H9 (cell line): ENCODE data around the gene DNAJB4. TPM values are rescaled to one million over a fixed set of nuclear protein-coding genes. Genes with fewer than 3 reads are reported as not detected.

Experiments
- DNase-seq: peaks from one replicate; pipeline ENCODE4 v3.0.0-alpha.2; 2017
- H2AFZ ChIP-seq: one replicate; pipeline ENCODE4 v1.6.1; 2013; ENCODE audit warnings: mild to moderate bottlenecking, low read length, control low read depth, moderate library complexity
- H2AK5ac ChIP-seq: 2 replicates; pipeline ENCODE4 v1.6.1; 2013; ENCODE audit warnings: low read length, control low read depth, mixed read lengths; ENCODE audit not compliant: insufficient read length
- H2BK120ac ChIP-seq: one replicate; pipeline ENCODE4 v1.6.1; 2013; ENCODE audit warnings: low read depth, mild to moderate bottlenecking, low read length, control low read depth, inconsistent platforms; ENCODE audit not compliant: poor library complexity, severe bottlenecking
- H2BK12ac ChIP-seq: 2 replicates; pipeline ENCODE4 v1.6.1; 2013; ENCODE audit warnings: low read length, control low read depth, mixed read lengths, low read depth; ENCODE audit not compliant: insufficient read length
- H2BK15ac ChIP-seq: 2 replicates; pipeline ENCODE4 v1.6.1; 2013; ENCODE audit warnings: low read depth, low read length, control low read depth
- H2BK20ac ChIP-seq: one replicate; pipeline ENCODE4 v1.6.1; 2013; ENCODE audit warnings: low read depth, mild to moderate bottlenecking, low read length, control low read depth, inconsistent platforms; ENCODE audit not compliant: poor library complexity, severe bottlenecking
- H2BK5ac ChIP-seq: 2 replicates; pipeline ENCODE4 v1.6.1; 2013; ENCODE audit warnings: low read length, control low read depth, mixed read lengths; ENCODE audit not compliant: insufficient read length
- H3K14ac ChIP-seq: 2 replicates; pipeline ENCODE4 v1.6.1; 2013; ENCODE audit warnings: low read length, control low read depth; ENCODE audit not compliant: insufficient read depth
- H3K18ac ChIP-seq: 2 replicates; pipeline ENCODE4 v1.6.1; 2013; ENCODE audit warnings: low read depth, mild to moderate bottlenecking, mixed read lengths, low read length, control low read depth; ENCODE audit not compliant: insufficient read length
- H3K23ac ChIP-seq: 2 replicates; pipeline ENCODE4 v1.6.1; 2013; ENCODE audit warnings: low read length, control low read depth, mixed read lengths, low read depth; ENCODE audit not compliant: insufficient read length
- H3K23me2 ChIP-seq: 2 replicates; pipeline ENCODE4 v1.6.1; 2013; ENCODE audit warnings: low read depth, mild to moderate bottlenecking, mixed read lengths, low read length, control low read depth; ENCODE audit not compliant: insufficient read length, poor library complexity, severe bottlenecking
- H3K27ac ChIP-seq: 2 replicates; pipeline ENCODE4 v1.5.1; 2013; ENCODE audit warnings: low read length, control low read depth, mixed read lengths, low read depth; ENCODE audit not compliant: insufficient read length
- H3K27me3 ChIP-seq: 2 replicates; pipeline ENCODE4 v1.6.1; 2013; ENCODE audit warnings: low read length, control low read depth, inconsistent platforms; ENCODE audit not compliant: insufficient read depth
- H3K4ac ChIP-seq: 2 replicates; pipeline ENCODE4 v1.6.1; 2013; ENCODE audit warnings: low read depth, mild to moderate bottlenecking, control low read depth, inconsistent platforms, low read length, moderate library complexity
- H3K4me1 ChIP-seq: 2 replicates; pipeline ENCODE4 v1.6.1; 2013; ENCODE audit warnings: low read length, control low read depth, inconsistent platforms; ENCODE audit not compliant: insufficient read depth
- H3K4me2 ChIP-seq: 2 replicates; pipeline ENCODE4 v1.6.1; 2013; ENCODE audit warnings: low read length, control low read depth, mixed read lengths; ENCODE audit not compliant: insufficient read length, insufficient read depth
- H3K56ac ChIP-seq: 2 replicates; pipeline ENCODE4 v1.6.1; 2013; ENCODE audit warnings: low read depth, mild to moderate bottlenecking, mixed read lengths, low read length, control low read depth; ENCODE audit not compliant: insufficient read length
- H3K79me1 ChIP-seq: 2 replicates; pipeline ENCODE4 v1.6.1; 2013; ENCODE audit warnings: low read depth, mild to moderate bottlenecking, moderate library complexity, low read length, control low read depth, inconsistent platforms; ENCODE audit not compliant: insufficient read depth, poor library complexity, severe bottlenecking
- H3K79me2 ChIP-seq: 2 replicates; pipeline ENCODE4 v1.6.1; 2013; ENCODE audit warnings: low read length, control low read depth, inconsistent platforms; ENCODE audit not compliant: insufficient read depth
- H3K9ac ChIP-seq: 2 replicates; pipeline ENCODE4 v1.6.1; 2013; ENCODE audit warnings: low read length, control low read depth, mixed read lengths; ENCODE audit not compliant: insufficient read length; ENCODE audit errors: extremely low read depth
- H3K9me3 ChIP-seq: one replicate; pipeline ENCODE4 v1.6.1; 2013; ENCODE audit warnings: low read depth, low read length, inconsistent platforms; ENCODE audit not compliant: control insufficient read depth
- H3T11ph ChIP-seq: one replicate; pipeline ENCODE4 v1.6.1; 2013; ENCODE audit warnings: mild to moderate bottlenecking, low read length, control low read depth, inconsistent platforms
- H4K20me1 ChIP-seq: one replicate; pipeline ENCODE4 v1.6.1; 2013; ENCODE audit not compliant: control insufficient read depth, insufficient read length, insufficient read depth
- H4K5ac ChIP-seq: 2 replicates; pipeline ENCODE4 v1.6.1; 2013; ENCODE audit warnings: low read depth, mild to moderate bottlenecking, mixed read lengths, low read length, control low read depth; ENCODE audit not compliant: insufficient read length
- H4K8ac ChIP-seq: replicated peaks from 2 replicates; pipeline ENCODE4 v1.6.1; 2013; ENCODE audit warnings: low read length, control low read depth, mixed read lengths, low read depth; ENCODE audit not compliant: insufficient read length
- H4K91ac ChIP-seq: 2 replicates; pipeline ENCODE4 v1.6.1; 2013; ENCODE audit warnings: low read depth, mild to moderate bottlenecking, moderate library complexity, mixed read lengths, low read length, control low read depth; ENCODE audit not compliant: insufficient read length
- H3K27ac Mint-ChIP-seq, 3 experiments: 2 replicates in 2 of 3; 3 replicates in 1 of 3; pipeline ENCODE4 v1.8.0; 2020 to 2021; ENCODE audit warnings: mixed read lengths in 3 of 3, mild to moderate bottlenecking in 1 of 3, moderate library complexity in 1 of 3
- H3K27me3 Mint-ChIP-seq: 2 replicates; pipeline ENCODE4 v1.8.0; 2021; ENCODE audit warnings: low read depth, mild to moderate bottlenecking, moderate library complexity, mixed read lengths
- H3K36me3 Mint-ChIP-seq, 3 experiments: 2 replicates in 2 of 3; 3 replicates in 1 of 3; pipeline ENCODE4 v1.8.0; 2020 to 2021; ENCODE audit warnings: low read depth in 3 of 3, mixed read lengths in 3 of 3; ENCODE audit not compliant: insufficient read depth in 1 of 3
- H3K4me1 Mint-ChIP-seq, 2 experiments: 2 replicates each; pipeline ENCODE4 v1.8.0; 2020; ENCODE audit warnings: mixed read lengths in 2 of 2
- H3K4me3 Mint-ChIP-seq, 2 experiments: 2 replicates in 1 of 2; 3 replicates in 1 of 2; pipeline ENCODE4 v1.8.0; 2020 to 2021; ENCODE audit warnings: mild to moderate bottlenecking in 2 of 2, mixed read lengths in 2 of 2, moderate library complexity in 1 of 2
- H3K9me3 Mint-ChIP-seq, 2 experiments: 2 replicates in 1 of 2; 3 replicates in 1 of 2; pipeline ENCODE4 v1.8.0; 2020; ENCODE audit warnings: mild to moderate bottlenecking in 2 of 2, mixed read lengths in 2 of 2, moderate library complexity in 1 of 2
- total RNA-seq: library from RNA; stranded (reverse); gene quantifications from 2 replicates; pipeline ENCODE4 v1.2.1, GENCODE V29; 2021
- TF ChIP-seq, protein P1 (sequence below): fragments of 200-600 bp; sonication (generic); conservative IDR thresholded peaks from 3 replicates; pipeline ENCODE4 v1.8.0; 2021; ENCODE audit warnings: antibody characterized with exemption, mild to moderate bottlenecking

The DNAJB4 gene
- total RNA-seq, 1 experiment from 2014 or later = 8.1 TPM

DNA sequence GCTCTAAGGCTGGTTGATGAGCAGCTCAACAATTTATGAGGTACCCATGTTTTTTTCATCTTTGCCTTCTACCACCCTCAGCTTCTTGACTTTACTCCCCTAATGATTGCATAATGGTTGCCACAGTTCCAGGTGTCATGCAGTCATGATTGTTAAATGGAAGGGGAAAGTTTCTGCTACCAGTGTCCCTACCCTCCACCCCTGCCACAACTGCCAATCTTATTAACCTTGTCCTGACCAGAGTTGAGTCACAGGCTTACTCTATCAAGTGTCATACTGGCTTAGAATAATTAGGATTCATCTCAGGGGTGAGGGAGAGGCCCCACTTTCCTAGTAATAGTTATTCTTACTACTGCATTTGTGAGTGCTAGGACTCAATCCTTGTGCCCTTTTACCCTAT, 17.9 kb upstream of the DNAJB4 start:
- TF ChIP-seq, protein P1, sequence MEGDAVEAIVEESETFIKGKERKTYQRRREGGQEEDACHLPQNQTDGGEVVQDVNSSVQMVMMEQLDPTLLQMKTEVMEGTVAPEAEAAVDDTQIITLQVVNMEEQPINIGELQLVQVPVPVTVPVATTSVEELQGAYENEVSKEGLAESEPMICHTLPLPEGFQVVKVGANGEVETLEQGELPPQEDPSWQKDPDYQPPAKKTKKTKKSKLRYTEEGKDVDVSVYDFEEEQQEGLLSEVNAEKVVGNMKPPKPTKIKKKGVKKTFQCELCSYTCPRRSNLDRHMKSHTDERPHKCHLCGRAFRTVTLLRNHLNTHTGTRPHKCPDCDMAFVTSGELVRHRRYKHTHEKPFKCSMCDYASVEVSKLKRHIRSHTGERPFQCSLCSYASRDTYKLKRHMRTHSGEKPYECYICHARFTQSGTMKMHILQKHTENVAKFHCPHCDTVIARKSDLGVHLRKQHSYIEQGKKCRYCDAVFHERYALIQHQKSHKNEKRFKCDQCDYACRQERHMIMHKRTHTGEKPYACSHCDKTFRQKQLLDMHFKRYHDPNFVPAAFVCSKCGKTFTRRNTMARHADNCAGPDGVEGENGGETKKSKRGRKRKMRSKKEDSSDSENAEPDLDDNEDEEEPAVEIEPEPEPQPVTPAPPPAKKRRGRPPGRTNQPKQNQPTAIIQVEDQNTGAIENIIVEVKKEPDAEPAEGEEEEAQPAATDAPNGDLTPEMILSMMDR = no peak
- H3K4me1 Mint-ChIP-seq = peaks cover 39 to 43% of the 10 kb centered on the region in 2 experiments

More for the DNA sequence above, 17.9 kb upstream of the DNAJB4 start:
- Histone ChIP-seq H3K79me1 (no peaks in the 10 kb centered on the region), H4K8ac (no peak overlapping the region), H4K5ac (no peak overlapping the region), H4K91ac (no peak overlapping the region), H2BK5ac (no peak overlapping the region), H3K23me2 (no peaks in the 10 kb centered on the region), H3K4me1 (no peaks in the 10 kb centered on the region), H3K56ac (no peak overlapping the region), H3K23ac (no peak overlapping the region), H3K4ac (no peak overlapping the region), H2BK15ac (no peak overlapping the region), H3K9ac (no peak overlapping the region), H3K79me2 (peaks cover 9% of the 10 kb centered on the region; the same call in 1 of the 2 replicates), H3K27me3 (no peaks in the 10 kb centered on the region), H2BK20ac (no peak overlapping the region), H3K4me2 (no peak overlapping the region), H4K20me1 (no peaks in the 10 kb centered on the region), H3K27ac (no peak overlapping the region), H3T11ph (no peak overlapping the region), H2BK12ac (no peak overlapping the region), H3K18ac (no peak overlapping the region), H3K9me3 (no peaks in the 10 kb centered on the region), H2AK5ac (no peak overlapping the region), H3K14ac (no peak overlapping the region), H2AFZ (no peak overlapping the region), H2BK120ac (no peak overlapping the region)
- peaks cover 2 to 9% (median 3%) of the 10 kb centered on the region in 3 experiments; a peak in 3 of 7 replicates for H3K36me3 Mint-ChIP-seq
- H3K27ac Mint-ChIP-seq = no peak overlapping the region
- H3K27me3 Mint-ChIP-seq = no peaks in the 10 kb centered on the region
- H3K9me3 Mint-ChIP-seq = no peaks in the 10 kb centered on the region
- DNase-seq = no peak
- no peak overlapping the region for H3K4me3 Mint-ChIP-seq
